AG10803 (cell line): ENCODE results near the gene CD40.

Experiments
- DNase-seq: peaks from one replicate; pipeline ENCODE4 v3.0.0; 2010; ENCODE audit warnings: low read depth
- H3K4me3 ChIP-seq: 2 replicates; pipeline ENCODE4 v1.5.1; 2011; ENCODE audit warnings: mild to moderate bottlenecking, low read length, control low read depth
- TF ChIP-seq, protein P1 (sequence below): conservative IDR thresholded peaks from 2 replicates; pipeline ENCODE4 v1.5.1; 2011; ENCODE audit warnings: mild to moderate bottlenecking, low read length, control low read depth, inconsistent platforms

CD40 gene

DNA sequence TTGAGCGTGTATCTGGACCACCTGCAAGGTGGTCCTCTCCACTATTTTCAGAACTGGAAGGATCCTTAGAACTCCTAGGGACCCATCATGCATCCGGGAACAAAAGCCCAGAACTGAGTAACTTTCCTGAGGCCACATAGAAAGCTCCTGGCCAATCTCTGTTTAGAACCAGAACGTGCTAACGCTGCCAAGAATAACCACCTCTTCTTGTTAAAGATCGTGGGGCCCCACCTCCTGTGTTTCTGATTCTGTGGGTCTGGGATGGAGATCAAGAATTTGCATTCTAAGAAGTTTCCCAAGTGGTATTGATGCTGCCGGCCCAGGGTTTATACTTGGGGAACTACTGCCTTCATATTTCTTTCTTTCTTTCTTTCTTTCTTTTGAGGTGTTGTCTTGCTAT, 13.3 kb downstream of the CD40 start:
- no peak overlapping the region for H3K4me3 ChIP-seq
- TF ChIP-seq, protein P1, sequence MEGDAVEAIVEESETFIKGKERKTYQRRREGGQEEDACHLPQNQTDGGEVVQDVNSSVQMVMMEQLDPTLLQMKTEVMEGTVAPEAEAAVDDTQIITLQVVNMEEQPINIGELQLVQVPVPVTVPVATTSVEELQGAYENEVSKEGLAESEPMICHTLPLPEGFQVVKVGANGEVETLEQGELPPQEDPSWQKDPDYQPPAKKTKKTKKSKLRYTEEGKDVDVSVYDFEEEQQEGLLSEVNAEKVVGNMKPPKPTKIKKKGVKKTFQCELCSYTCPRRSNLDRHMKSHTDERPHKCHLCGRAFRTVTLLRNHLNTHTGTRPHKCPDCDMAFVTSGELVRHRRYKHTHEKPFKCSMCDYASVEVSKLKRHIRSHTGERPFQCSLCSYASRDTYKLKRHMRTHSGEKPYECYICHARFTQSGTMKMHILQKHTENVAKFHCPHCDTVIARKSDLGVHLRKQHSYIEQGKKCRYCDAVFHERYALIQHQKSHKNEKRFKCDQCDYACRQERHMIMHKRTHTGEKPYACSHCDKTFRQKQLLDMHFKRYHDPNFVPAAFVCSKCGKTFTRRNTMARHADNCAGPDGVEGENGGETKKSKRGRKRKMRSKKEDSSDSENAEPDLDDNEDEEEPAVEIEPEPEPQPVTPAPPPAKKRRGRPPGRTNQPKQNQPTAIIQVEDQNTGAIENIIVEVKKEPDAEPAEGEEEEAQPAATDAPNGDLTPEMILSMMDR, result no peak
- peak; percentile 40 for DNase-seq

DNA sequence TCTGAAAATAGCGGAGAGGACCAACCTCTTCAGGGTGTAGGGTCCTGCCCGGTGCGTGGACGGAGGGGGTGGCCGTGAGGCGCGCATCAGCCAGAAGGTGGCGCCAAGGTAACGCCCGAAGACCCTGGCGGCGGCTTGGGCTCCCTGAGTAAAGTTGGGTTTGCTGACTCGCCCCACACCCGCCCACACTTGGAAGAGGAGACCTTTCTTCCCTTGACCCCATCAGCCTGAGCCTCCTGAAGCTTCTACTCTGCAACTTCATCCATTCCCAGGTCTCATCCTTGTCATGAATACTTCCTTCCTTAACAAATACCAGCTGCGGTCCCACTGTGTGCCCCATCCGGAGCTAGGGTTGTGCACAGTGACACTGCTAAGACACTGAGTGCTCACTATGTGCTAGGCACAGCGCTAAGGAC, 14.6 kb downstream of the CD40 start:
- TF ChIP-seq, protein P1, result peak; percentile 71
- peak; percentile 36 for DNase-seq
- no peak overlapping the region for H3K4me3 ChIP-seq

DNA sequence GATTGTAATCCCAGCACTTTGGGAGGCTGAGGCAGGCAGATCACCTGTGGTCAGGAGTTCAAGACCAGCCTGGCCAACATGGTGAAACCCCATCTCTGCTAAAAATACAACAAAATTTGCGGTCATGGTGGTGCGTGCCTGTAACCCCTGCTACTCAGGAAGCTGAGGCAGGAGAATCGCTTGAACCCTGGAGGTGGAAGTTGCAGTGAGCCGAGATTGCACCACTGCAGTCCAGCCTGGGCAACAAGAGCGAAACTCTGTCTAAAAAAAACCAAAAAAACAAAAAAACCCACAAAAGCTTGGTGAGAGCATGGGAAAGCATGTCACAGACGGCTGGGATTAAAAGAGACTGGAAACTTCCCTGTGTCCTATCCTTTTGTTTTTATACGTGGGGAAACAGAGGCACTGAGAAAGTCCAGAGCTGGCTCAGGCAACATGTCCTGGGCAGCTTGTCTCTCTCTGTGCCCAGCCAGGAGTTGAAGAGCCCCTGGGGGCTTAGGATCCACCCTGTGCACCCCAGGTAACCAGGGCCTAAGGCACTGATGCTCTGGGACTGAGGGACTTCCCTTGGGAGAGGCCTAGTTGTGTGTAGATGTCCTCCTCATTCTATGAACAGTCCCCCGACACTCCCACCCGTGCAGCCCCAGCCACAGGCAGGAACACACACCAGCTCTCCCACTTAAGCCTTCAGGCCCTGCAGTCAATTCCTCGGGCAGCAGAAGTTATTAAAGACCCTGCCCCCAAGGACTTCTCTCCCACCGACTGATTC, 16.0 kb downstream of the CD40 start:
- DNase-seq, result no peak
- H3K4me3 ChIP-seq, result no peak overlapping the region
- TF ChIP-seq, protein P1, result no peak

DNA sequence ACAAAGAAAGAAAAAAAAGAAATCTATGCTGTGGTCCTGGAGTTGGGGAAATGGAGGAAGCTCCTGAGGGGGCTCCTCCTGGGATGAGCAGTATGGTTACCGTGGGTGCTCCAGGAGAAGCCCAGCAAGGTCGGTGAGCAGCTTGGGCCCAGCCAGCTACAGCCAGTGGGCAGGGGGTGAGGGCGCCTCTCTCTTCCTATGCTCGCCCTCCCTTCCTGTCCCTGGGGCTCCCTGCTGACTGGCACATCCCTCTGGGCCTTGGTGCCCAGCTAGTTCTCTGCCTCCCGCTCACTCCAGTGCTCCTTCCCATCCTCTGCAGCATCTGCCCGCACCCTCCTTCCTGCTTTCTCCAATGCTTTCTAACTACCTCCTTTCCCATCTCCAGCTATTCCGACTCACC, 16.6 kb downstream of the CD40 start:
- H3K4me3 ChIP-seq, result no peak overlapping the region
- TF ChIP-seq, protein P1, result no peak
- no peak for DNase-seq

DNA sequence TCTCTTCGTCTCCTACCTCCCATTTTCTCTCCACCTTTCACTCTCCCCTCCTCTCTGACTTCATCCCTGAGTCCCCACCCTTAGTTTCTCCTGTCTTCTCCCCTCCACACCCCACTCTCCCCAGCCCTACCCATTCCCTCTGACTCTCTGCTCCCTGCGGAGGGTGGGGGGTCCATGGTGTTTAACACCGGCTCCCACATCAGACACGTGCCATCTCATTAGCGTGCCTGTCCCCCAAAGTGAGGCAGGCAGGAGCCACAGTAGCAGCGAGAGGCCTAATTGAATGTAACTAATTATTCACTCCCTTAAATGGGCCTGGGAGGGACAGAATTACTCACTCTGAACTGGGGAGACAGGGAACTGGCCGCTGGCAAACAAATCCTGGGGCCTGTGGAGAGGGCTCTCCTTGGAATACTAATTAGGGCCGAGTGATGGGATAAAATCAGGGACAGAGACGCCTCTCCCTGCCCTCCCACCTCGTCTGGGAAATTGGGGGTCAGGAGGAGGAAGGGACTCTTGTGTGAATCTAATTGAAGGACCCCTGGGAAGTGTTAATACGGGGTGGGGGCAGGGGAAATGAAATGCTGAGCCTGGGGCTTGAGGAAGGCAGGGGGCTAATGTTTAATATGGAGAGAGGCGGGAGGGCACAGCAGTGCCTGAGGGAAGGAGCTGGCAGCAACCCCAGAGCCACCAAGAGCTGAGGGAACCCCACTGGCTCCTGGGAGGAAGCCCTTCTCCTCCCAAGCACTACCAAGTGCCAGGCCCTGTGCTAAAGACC, 17.9 kb downstream of the CD40 start:
- no peak overlapping the region for H3K4me3 ChIP-seq
- no peak for DNase-seq
- TF ChIP-seq, protein P1, result no peak

DNA sequence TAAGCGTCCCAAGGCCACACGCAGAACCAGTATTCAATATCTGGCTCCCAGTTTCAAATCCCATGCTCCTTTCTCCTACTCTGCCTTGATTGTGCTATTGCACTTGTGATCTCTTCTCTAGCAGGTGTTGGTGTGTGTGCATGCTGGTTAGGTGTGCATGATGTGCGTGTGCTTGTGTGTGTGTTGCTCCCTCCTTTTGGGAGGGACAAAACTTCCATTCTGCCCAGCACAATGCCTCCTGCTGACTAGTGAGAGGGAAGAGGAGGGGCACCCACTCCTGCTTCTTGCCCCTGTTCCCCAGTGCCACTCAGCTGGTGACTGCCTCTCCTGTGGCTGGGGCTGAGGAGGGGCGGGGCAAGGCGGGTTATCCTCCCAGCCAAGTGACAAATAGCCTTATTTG, 19.7 kb downstream of the CD40 start:
- no peak for DNase-seq
- TF ChIP-seq, protein P1, result no peak
- H3K4me3 ChIP-seq, result no peak overlapping the region
